HG02759 (cell line): ENCODE results near the gene BCAS1.

Experiments
- ATAC-seq: cut with Tn5 transposase; IDR thresholded peaks from one replicate; pipeline ENCODE4 v1.9.1; 2021; ENCODE audit warnings: mild to moderate bottlenecking, moderate library complexity; ENCODE audit not compliant: unreplicated experiment

Gene BCAS1

GRCh38 chr20:53964501-53965253 is 105.7 kb downstream of the BCAS1 start:
- ATAC-seq, result no peak

- no peak for ATAC-seq
Observed at GRCh38 chr20:53964067-53964466, 106.3 kb downstream of the BCAS1 start.

- no peak for ATAC-seq
Observed at GRCh38 chr20:53963635-53964034, 106.8 kb downstream of the BCAS1 start.

GRCh38 chr20:53962388-53962787 is 108.0 kb downstream of the BCAS1 start:
- ATAC-seq, result no peak

- ATAC-seq, result no peak
Observed at GRCh38 chr20:53961527-53961926, 108.9 kb downstream of the BCAS1 start.

- ATAC-seq, result no peak
Observed at GRCh38 chr20:53960579-53961272, 109.7 kb downstream of the BCAS1 start.

GRCh38 chr20:53959911-53960578 is 110.3 kb downstream of the BCAS1 start:
- ATAC-seq, result no peak

- ATAC-seq, result no peak
Observed at GRCh38 chr20:53958260-53958659, 112.1 kb downstream of the BCAS1 start.

GRCh38 chr20:53957451-53958172 is 112.8 kb downstream of the BCAS1 start:
- ATAC-seq, result no peak

- no peak for ATAC-seq
Observed at GRCh38 chr20:53956013-53956715, 114.2 kb downstream of the BCAS1 start.

GRCh38 chr20:53954723-53955658 is 115.4 kb downstream of the BCAS1 start:
- no peak for ATAC-seq

- no peak for ATAC-seq
Observed at GRCh38 chr20:53952528-53953096, 117.8 kb downstream of the BCAS1 start.

- ATAC-seq, result no peak
Observed at GRCh38 chr20:53950578-53950977, 119.8 kb downstream of the BCAS1 start.

- no peak for ATAC-seq
Observed at GRCh38 chr20:53950031-53950430, 120.4 kb downstream of the BCAS1 start.

- ATAC-seq, result peak; percentile 92
Observed at GRCh38 chr20:53949319-53949839, 121.0 kb downstream of the BCAS1 start.

- ATAC-seq, result peak; percentile 35
Observed at GRCh38 chr20:53948383-53949318, 121.7 kb downstream of the BCAS1 start.

GRCh38 chr20:53947501-53948195 is 122.7 kb downstream of the BCAS1 start:
- no peak for ATAC-seq
